CD4-positive, alpha-beta T cell treated with Interleukin-17A for 4 hours (primary cell): ENCODE measurements around the gene PRR15L.
A peak's percentile ranks its signal among the peaks of the same experiment; 100 is the strongest.

ENCODE experiments used
- DNase-seq: peaks from one replicate; pipeline ENCODE4 v3.0.0-alpha.2; 2020; ENCODE audit warnings: mixed read lengths

Gene PRR15L

GRCh38 chr17:47987240-47987835 is 29.7 kb upstream of the PRR15L start:
- DNase-seq = no peak

- DNase-seq = no peak
Measured at GRCh38 chr17:47986520-47986919, 28.8 kb upstream of the PRR15L start.

GRCh38 chr17:47983492-47984223 is 26.0 kb upstream of the PRR15L start:
- no peak for DNase-seq

GRCh38 chr17:47982645-47983390 is 25.1 kb upstream of the PRR15L start:
- no peak for DNase-seq

- no peak for DNase-seq
Measured at GRCh38 chr17:47982091-47982617, 24.5 kb upstream of the PRR15L start.

GRCh38 chr17:47981462-47981861 is 23.8 kb upstream of the PRR15L start:
- DNase-seq = no peak

- DNase-seq = no peak
Measured at GRCh38 chr17:47980541-47980940, 22.9 kb upstream of the PRR15L start.

- DNase-seq = peak; percentile 67
Measured at GRCh38 chr17:47978324-47978723, 20.6 kb upstream of the PRR15L start.

- no peak for DNase-seq
Measured at GRCh38 chr17:47975823-47976205, 18.1 kb upstream of the PRR15L start.

GRCh38 chr17:47975189-47975822 is 17.6 kb upstream of the PRR15L start:
- no peak for DNase-seq

GRCh38 chr17:47973541-47973940 is 15.9 kb upstream of the PRR15L start:
- DNase-seq = no peak

- peak; percentile 99 for DNase-seq
Measured at GRCh38 chr17:47970725-47971499, 13.2 kb upstream of the PRR15L start, which contains the start of gene CDK5RAP3. CDK5RAP3 (plus strand) TSS chr17:47971113; CDS start chr17:47971147, 34 bp downstream.

- DNase-seq = no peak
Measured at GRCh38 chr17:47969930-47970724, 12.4 kb upstream of the PRR15L start.

GRCh38 chr17:47968836-47969235 is 11.2 kb upstream of the PRR15L start:
- no peak for DNase-seq

GRCh38 chr17:47967607-47968252 is 10.0 kb upstream of the PRR15L start:
- no peak for DNase-seq

GRCh38 chr17:47966079-47966519 is 8.4 kb upstream of the PRR15L start:
- no peak for DNase-seq

- DNase-seq = no peak
Measured at GRCh38 chr17:47964856-47965255, 7.2 kb upstream of the PRR15L start.

- no peak for DNase-seq
Measured at GRCh38 chr17:47962901-47963300, 5.2 kb upstream of the PRR15L start.

GRCh38 chr17:47961406-47961805 is 3.7 kb upstream of the PRR15L start:
- no peak for DNase-seq

GRCh38 chr17:47959825-47960655 is 2.4 kb upstream of the PRR15L start:
- DNase-seq = no peak
